AG10803 (cell line): Measurements from ENCODE around the gene PLXNA3.

Source experiments
- DNase-seq: peaks from one replicate; pipeline ENCODE4 v3.0.0; 2010; ENCODE audit warnings: low read depth
- H3K4me3 ChIP-seq: 2 replicates; pipeline ENCODE4 v1.5.1; 2011; ENCODE audit warnings: mild to moderate bottlenecking, low read length, control low read depth
- CTCF ChIP-seq: conservative IDR thresholded peaks from 2 replicates; pipeline ENCODE4 v1.5.1; 2011; ENCODE audit warnings: mild to moderate bottlenecking, low read length, control low read depth, inconsistent platforms

Gene PLXNA3

GRCh38 chrX:154512879-154513553 lies 54.9 kb downstream of the PLXNA3 start:
- no peak for TF ChIP-seq CTCF
- DNase-seq = no peak

DNA sequence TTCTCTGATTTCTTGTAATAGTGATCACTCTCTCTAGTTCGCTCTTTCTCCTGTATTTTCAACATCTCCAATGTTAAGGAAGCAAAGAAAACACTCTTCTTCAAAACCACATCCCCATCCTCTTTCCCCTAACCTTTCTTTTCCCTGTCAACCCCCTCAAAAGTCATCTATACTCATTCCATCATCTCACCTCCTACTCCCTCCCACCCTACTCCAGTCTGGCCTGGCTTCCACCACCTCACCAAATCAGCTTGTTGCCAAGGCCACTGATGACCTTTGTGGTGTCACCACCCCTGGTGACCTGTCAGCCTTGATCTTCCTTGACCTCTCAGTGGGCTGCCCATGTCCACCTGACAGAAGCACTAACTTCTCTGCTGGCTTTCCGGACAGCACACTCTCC lies 55.6 kb downstream of the PLXNA3 start:
- no peak for DNase-seq
- no peak overlapping the region for H3K4me3 ChIP-seq
- no peak for TF ChIP-seq CTCF

More at GRCh38 chrX:154512879-154513553, 54.9 kb downstream of the PLXNA3 start:
- H3K4me3 ChIP-seq = no peak overlapping the region

- H3K4me3 ChIP-seq = peak overlapping the region; percentile 70
- peak; percentile 12 for DNase-seq
- TF ChIP-seq CTCF = no peak
These were observed 57.2 kb downstream of the PLXNA3 start for GRCh38 chrX:154515090-154515965.

- H3K4me3 ChIP-seq = peak within 1 kb of the TSS; percentile 70
- peak; percentile 86 for DNase-seq
- TF ChIP-seq CTCF = no peak
These were observed 58.0 kb downstream of the PLXNA3 start, which contains the start of gene FAM3A for GRCh38 chrX:154515966-154516655. Gene FAM3A (minus strand): TSS chrX:154516232. CDS start chrX:154515772, 460 bp downstream.

DNA sequence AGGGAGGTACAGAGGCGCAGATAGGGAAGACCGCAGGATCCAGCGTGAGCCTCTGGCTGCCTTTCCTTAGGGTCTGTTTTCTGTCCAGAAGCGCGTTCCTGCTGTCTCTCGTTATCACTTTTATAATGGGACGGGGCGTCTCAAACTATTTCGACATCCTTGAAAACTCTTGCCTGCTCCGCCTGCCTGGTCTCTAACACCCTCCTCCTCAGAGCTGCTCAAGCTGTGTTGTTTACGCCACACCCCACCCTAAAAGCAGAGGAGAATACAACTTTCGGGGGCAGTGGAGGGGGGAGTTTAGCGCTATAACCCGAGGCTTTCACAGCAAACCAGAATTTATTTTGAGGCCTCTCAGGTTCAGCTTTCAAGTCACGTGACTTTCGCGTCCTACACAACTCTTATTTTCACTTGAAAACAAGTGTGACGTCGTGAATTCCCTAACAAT lies 58.6 kb downstream of the PLXNA3 start:
- peak; percentile 56 for DNase-seq
- TF ChIP-seq CTCF = no peak
- H3K4me3 ChIP-seq = peak overlapping the region; percentile 65

DNA sequence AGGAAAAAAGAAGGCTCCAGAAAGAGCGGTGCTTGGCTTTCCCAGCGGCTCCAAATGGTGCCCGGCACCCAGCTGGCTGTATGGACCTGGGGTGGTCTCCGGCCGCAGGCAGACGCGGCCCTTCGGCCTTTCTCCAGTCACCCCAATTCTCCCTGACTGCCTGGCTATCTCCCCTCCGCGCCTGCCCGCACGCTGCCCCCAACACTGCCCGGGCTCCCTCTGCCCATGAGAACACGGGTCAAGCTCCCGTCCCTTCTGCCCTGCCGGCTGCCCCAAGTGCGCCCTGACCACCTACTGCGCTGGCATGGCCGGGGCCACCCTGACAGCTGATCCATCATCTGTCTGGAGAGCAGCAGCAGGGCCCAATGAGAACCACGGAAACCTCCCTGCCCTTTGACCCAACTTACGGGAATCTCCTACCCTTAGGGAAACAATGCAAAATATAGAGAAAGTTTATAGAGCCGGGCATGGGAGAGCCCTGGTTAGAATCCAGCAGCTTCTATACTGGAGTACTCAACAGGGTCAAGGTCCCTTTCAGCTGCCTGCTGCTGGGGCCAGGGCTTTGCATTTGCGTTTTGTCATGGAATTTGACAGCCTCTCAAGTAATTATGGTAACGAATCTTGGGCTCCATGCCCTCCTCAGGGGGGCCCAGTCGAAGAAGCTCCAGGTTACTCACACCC lies 59.2 kb downstream of the PLXNA3 start:
- peak overlapping the region; percentile 65; the same call in 1 of the 2 replicates for H3K4me3 ChIP-seq
- TF ChIP-seq CTCF = no peak
- no peak for DNase-seq
